HG02943 (cell line): Measurements from ENCODE around the gene SUGP2.
"Not testable (repeated sequence)": the region's sequence is repeated elsewhere in the genome, so short reads cannot be mapped to it uniquely, and the experiment has no call there.

ENCODE experiments used
- ATAC-seq: cut with Tn5 transposase; IDR thresholded peaks from one replicate; pipeline ENCODE4 v1.9.1; 2021; ENCODE audit warnings: mild to moderate bottlenecking, low read depth, moderate library complexity; ENCODE audit not compliant: unreplicated experiment

SUGP2 gene

GRCh38 chr19:19034204-19034624 is 897 bp upstream of the SUGP2 start:
- peak; percentile 42 for ATAC-seq

- ATAC-seq: peak; percentile 6
Measured at GRCh38 chr19:19033176-19033425, 216 bp downstream of the SUGP2 start.

- peak; percentile 10 for ATAC-seq
Measured at GRCh38 chr19:19032420-19033175, 719 bp downstream of the SUGP2 start.

- ATAC-seq: no peak
Measured at GRCh38 chr19:19031891-19032290, 1.4 kb downstream of the SUGP2 start.

- no peak for ATAC-seq
Measured at GRCh38 chr19:19028526-19028925, 4.8 kb downstream of the SUGP2 start.

- no peak for ATAC-seq
Measured at GRCh38 chr19:19027228-19027627, 6.1 kb downstream of the SUGP2 start.

GRCh38 chr19:19026299-19026971 is 6.9 kb downstream of the SUGP2 start:
- ATAC-seq: no peak

GRCh38 chr19:19025861-19026260 is 7.5 kb downstream of the SUGP2 start:
- ATAC-seq: no peak

GRCh38 chr19:19023376-19023775 is 9.9 kb downstream of the SUGP2 start:
- not testable (repeated sequence) for ATAC-seq

- no peak for ATAC-seq
Measured at GRCh38 chr19:19022380-19022961, 10.8 kb downstream of the SUGP2 start.

- ATAC-seq: no peak
Measured at GRCh38 chr19:19021115-19021514, 12.2 kb downstream of the SUGP2 start.

GRCh38 chr19:19010551-19010950 is 22.8 kb downstream of the SUGP2 start:
- ATAC-seq: no peak

GRCh38 chr19:19009951-19010350 is 23.4 kb downstream of the SUGP2 start:
- no peak for ATAC-seq

- no peak for ATAC-seq
Measured at GRCh38 chr19:19006213-19006612, 27.1 kb downstream of the SUGP2 start.

GRCh38 chr19:19004144-19004543 is 29.2 kb downstream of the SUGP2 start:
- ATAC-seq: no peak

- no peak for ATAC-seq
Measured at GRCh38 chr19:18999896-19000620, 33.3 kb downstream of the SUGP2 start.

GRCh38 chr19:18999016-18999758 is 34.1 kb downstream of the SUGP2 start:
- no peak for ATAC-seq

- ATAC-seq: no peak
Measured at GRCh38 chr19:18998276-18998675, 35.0 kb downstream of the SUGP2 start.

- no peak for ATAC-seq
Measured at GRCh38 chr19:18996796-18997394, 36.4 kb downstream of the SUGP2 start.

- no peak for ATAC-seq
Measured at GRCh38 chr19:18996351-18996750, 37.0 kb downstream of the SUGP2 start.
